Measurements from ENCODE around the gene ST3GAL4. TPM values are rescaled to one million over a fixed set of nuclear protein-coding genes. Genes with fewer than 3 reads are reported as not detected.

ST3GAL4 gene
- total RNA-seq, 1 experiment from 2014 or later = 17.3 TPM

- CTCF ChIA-PET = interaction anchor here (1.0 to 2.3 kb wide), 4 partner anchors 10 to 120 kb away, joined by 4 to 12 read pairs (median 6); no protein-coding TSS in a partner anchor
These were observed 75.3 kb downstream of the ST3GAL4 start for GRCh38 chr11:126430581-126431335.

GRCh38 chr11:126431401-126432064, 76.0 kb downstream of the ST3GAL4 start:
- H3K27ac Mint-ChIP-seq = no peak overlapping the region
- ChIA-PET POLR2A (no interaction called here), CTCF (interaction anchor here (1.4 to 2.3 kb wide), 4 partner anchors 9 to 121 kb away, joined by 5 to 12 read pairs (median 6); no protein-coding TSS in a partner anchor)
- DNase-seq (ENCODE audit: low spot score) (no peak), ATAC-seq (no peak)
- no peaks in the 10 kb centered on the region for H3K27me3 Mint-ChIP-seq (ENCODE audit: low read depth)
- peaks cover 21% of the 10 kb centered on the region for H3K4me1 Mint-ChIP-seq
- H3K4me3 Mint-ChIP-seq = no peak overlapping the region
- TF ChIP-seq ZNF263 (CRISPR knock-in tag; IDR thresholded peaks at IDR 0.05; ENCODE audit: low read depth) (no peak), ATF1 (CRISPR knock-in tag; IDR thresholded peaks at IDR 0.05) (no peak), SMAD3 (CRISPR knock-in tag; IDR thresholded peaks at IDR 0.05; ENCODE audit: borderline replicate concordance) (no peak), ZNF671 (CRISPR knock-in tag; IDR thresholded peaks at IDR 0.05) (no peak), MXD4 (CRISPR knock-in tag; IDR thresholded peaks at IDR 0.05; ENCODE audit: borderline replicate concordance) (no peak), ZMAT4 (CRISPR knock-in tag; IDR thresholded peaks at IDR 0.05) (no peak), ZNF425 (CRISPR knock-in tag; conservative IDR thresholded peaks at IDR 0.05) (no peak), ZNF317 (CRISPR knock-in tag; IDR thresholded peaks at IDR 0.05; ENCODE audit: borderline replicate concordance, low read depth) (no peak)
- no peaks in the 10 kb centered on the region for H3K9me3 Mint-ChIP-seq
- H3K36me3 Mint-ChIP-seq = no peaks in the 10 kb centered on the region

More at GRCh38 chr11:126430581-126431335, 75.3 kb downstream of the ST3GAL4 start:
- no peak overlapping the region for H3K27ac Mint-ChIP-seq
- H3K9me3 Mint-ChIP-seq = no peaks in the 10 kb centered on the region
- peaks cover 21% of the 10 kb centered on the region for H3K4me1 Mint-ChIP-seq
- no peaks in the 10 kb centered on the region for H3K36me3 Mint-ChIP-seq
- ATAC-seq (no peak), DNase-seq (ENCODE audit: low spot score) (no peak)
- H3K4me3 Mint-ChIP-seq = no peak overlapping the region
- TF ChIP-seq ZBTB21 (CRISPR knock-in tag; IDR thresholded peaks at IDR 0.05; ENCODE audit: borderline replicate concordance) (no peak), HMGA2 (CRISPR knock-in tag; IDR thresholded peaks at IDR 0.05) (no peak), JUN (CRISPR knock-in tag; IDR thresholded peaks at IDR 0.05) (no peak)
- H3K27me3 Mint-ChIP-seq (ENCODE audit: low read depth) = no peaks in the 10 kb centered on the region
- POLR2A ChIA-PET = no interaction called here

- DNase-seq (ENCODE audit: low spot score) = no peak
- H3K4me3 Mint-ChIP-seq = no peak overlapping the region
- peaks cover 21% of the 10 kb centered on the region for H3K4me1 Mint-ChIP-seq
- H3K27me3 Mint-ChIP-seq (ENCODE audit: low read depth) = no peaks in the 10 kb centered on the region
- ChIA-PET CTCF (interaction anchor here (1.4 to 2.3 kb wide), 4 partner anchors 9 to 122 kb away, joined by 5 to 12 read pairs (median 6); no protein-coding TSS in a partner anchor), POLR2A (no interaction called here)
- no peaks in the 10 kb centered on the region for H3K9me3 Mint-ChIP-seq
- H3K36me3 Mint-ChIP-seq = no peaks in the 10 kb centered on the region
- no peak overlapping the region for H3K27ac Mint-ChIP-seq
- no peak for ATAC-seq
- TF ChIP-seq AFF4 (CRISPR knock-in tag; IDR thresholded peaks at IDR 0.05; ENCODE audit: borderline replicate concordance) (no peak), FOXK1 (CRISPR knock-in tag; IDR thresholded peaks at IDR 0.05) (no peak), ZNF425 (CRISPR knock-in tag; conservative IDR thresholded peaks at IDR 0.05) (no peak), HMGXB4 (CRISPR knock-in tag; IDR thresholded peaks at IDR 0.05) (no peak), USF2 (CRISPR knock-in tag; IDR thresholded peaks at IDR 0.05) (no peak), NFE2L1 (CRISPR knock-in tag; IDR thresholded peaks at IDR 0.05) (no peak)
These were observed 76.6 kb downstream of the ST3GAL4 start for GRCh38 chr11:126432065-126432461.
